ENCODE results near the gene RPH3AL. TPM values are rescaled to one million over a fixed set of nuclear protein-coding genes. Genes with fewer than 3 reads are reported as not detected.

The RPH3AL gene
- total RNA-seq, 1 donor from 2014 or later, result 6.0 TPM

- Mint-ChIP-seq H3K27ac (no peak overlapping the region), H3K4me1 (no peaks in the 10 kb centered on the region), H3K4me3 (no peak overlapping the region), H3K36me3 (ENCODE audit: low read depth) (no peaks in the 10 kb centered on the region), H3K27me3 (peaks cover 4% of the 10 kb centered on the region), H3K9me3 (peaks cover 4% of the 10 kb centered on the region)
- POLR2A ChIA-PET, result no interaction called here
- DNase-seq (no peak), ATAC-seq (ENCODE audit: low read depth) (no peak)
- intact Hi-C loops (cut with micrococcal nuclease), result no loop called here
- CTCF ChIA-PET, result no interaction called here
- TF ChIP-seq CTCF (IDR thresholded peaks at IDR 0.05), result no peak
These were observed 9.4 kb downstream of the RPH3AL start for GRCh38 chr17:343211-343610.

- H3K27me3 Mint-ChIP-seq, result peaks cover 22% of the 10 kb centered on the region
- CTCF ChIA-PET, result no interaction called here
- no peak overlapping the region for H3K27ac Mint-ChIP-seq
- peaks cover 2% of the 10 kb centered on the region for H3K4me1 Mint-ChIP-seq
- H3K36me3 Mint-ChIP-seq (ENCODE audit: low read depth), result no peaks in the 10 kb centered on the region
- POLR2A ChIA-PET, result no interaction called here
- H3K4me3 Mint-ChIP-seq, result no peak overlapping the region
- DNase-seq (no peak), ATAC-seq (ENCODE audit: low read depth) (no peak)
- TF ChIP-seq CTCF (IDR thresholded peaks at IDR 0.05), result no peak
- peaks cover 4% of the 10 kb centered on the region for H3K9me3 Mint-ChIP-seq
- intact Hi-C loops (cut with micrococcal nuclease), result no loop called here
These were observed 12.5 kb downstream of the RPH3AL start for GRCh38 chr17:340074-340473.

- DNase-seq (no peak), ATAC-seq (ENCODE audit: low read depth) (no peak)
- Mint-ChIP-seq H3K4me3 (no peak overlapping the region), H3K27ac (no peak overlapping the region), H3K36me3 (ENCODE audit: low read depth) (no peaks in the 10 kb centered on the region), H3K9me3 (peaks cover 2% of the 10 kb centered on the region), H3K27me3 (peaks cover 25% of the 10 kb centered on the region), H3K4me1 (peaks cover 2% of the 10 kb centered on the region)
- intact Hi-C loops (cut with micrococcal nuclease), result no loop called here
- POLR2A ChIA-PET, result no interaction called here
- TF ChIP-seq CTCF (IDR thresholded peaks at IDR 0.05), result no peak
- CTCF ChIA-PET, result no interaction called here
These were observed 13.2 kb downstream of the RPH3AL start for GRCh38 chr17:339193-340061.

- DNase-seq (no peak), ATAC-seq (ENCODE audit: low read depth) (no peak)
- H3K36me3 Mint-ChIP-seq (ENCODE audit: low read depth), result no peaks in the 10 kb centered on the region
- H3K27ac Mint-ChIP-seq, result no peak overlapping the region
- TF ChIP-seq CTCF (IDR thresholded peaks at IDR 0.05), result no peak
- H3K4me3 Mint-ChIP-seq, result no peak overlapping the region
- intact Hi-C loops (cut with micrococcal nuclease), result no loop called here
- peaks cover 2% of the 10 kb centered on the region for H3K4me1 Mint-ChIP-seq
- ChIA-PET CTCF (no interaction called here), POLR2A (interaction anchor here (0.6 kb wide), 1 partner anchor 46 kb away, joined by 3 read pairs; no protein-coding TSS in a partner anchor)
- no peaks in the 10 kb centered on the region for H3K9me3 Mint-ChIP-seq
- H3K27me3 Mint-ChIP-seq, result peaks cover 28% of the 10 kb centered on the region
These were observed 14.0 kb downstream of the RPH3AL start for GRCh38 chr17:338442-339192.

- ChIA-PET CTCF (no interaction called here), POLR2A (interaction anchor here (0.6 kb wide), 1 partner anchor 47 kb away, joined by 3 read pairs; no protein-coding TSS in a partner anchor)
- H3K36me3 Mint-ChIP-seq (ENCODE audit: low read depth), result no peaks in the 10 kb centered on the region
- no peak overlapping the region for H3K27ac Mint-ChIP-seq
- ATAC-seq (ENCODE audit: low read depth), result no peak
- no peaks in the 10 kb centered on the region for H3K9me3 Mint-ChIP-seq
- intact Hi-C loops (cut with micrococcal nuclease), result no loop called here
- peaks cover 28% of the 10 kb centered on the region for H3K27me3 Mint-ChIP-seq
- peaks cover 2% of the 10 kb centered on the region for H3K4me1 Mint-ChIP-seq
- TF ChIP-seq CTCF (IDR thresholded peaks at IDR 0.05), result no peak
- DNase-seq, result no peak
- H3K4me3 Mint-ChIP-seq, result no peak overlapping the region
These were observed 14.7 kb downstream of the RPH3AL start for GRCh38 chr17:337866-338265.

Measured in activated B cell treated with CpG ODN at 0.5 μM for 24 hours (primary cell).